ENCODE measurements around the gene CCR2. TPM values are rescaled to one million over a fixed set of nuclear protein-coding genes. Genes with fewer than 3 reads are reported as not detected.

CCR2 gene
- total RNA-seq, 1 donor from 2014 or later, result not detected

DNA sequence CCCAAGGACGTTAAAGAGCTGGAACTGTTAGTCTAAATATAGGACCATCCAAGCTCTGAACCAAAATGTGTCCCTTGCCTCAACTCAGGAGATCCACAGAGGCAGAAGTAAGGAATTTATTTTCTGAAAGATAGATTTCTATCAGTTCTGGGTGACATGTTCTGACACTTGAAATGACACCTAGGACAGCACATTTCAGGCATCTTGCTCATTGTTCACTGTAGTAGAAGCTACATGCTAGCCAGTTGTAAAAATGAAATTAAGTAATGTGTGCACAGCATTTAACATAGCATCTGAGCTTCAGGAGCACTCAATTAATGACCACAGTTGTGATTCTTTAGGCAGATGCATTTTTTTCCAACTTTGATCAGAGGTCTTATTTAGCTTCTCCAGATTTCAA, 567 bp downstream of the CCR2 start:
- no peak for DNase-seq (ENCODE audit: low read depth, low spot score)

DNA sequence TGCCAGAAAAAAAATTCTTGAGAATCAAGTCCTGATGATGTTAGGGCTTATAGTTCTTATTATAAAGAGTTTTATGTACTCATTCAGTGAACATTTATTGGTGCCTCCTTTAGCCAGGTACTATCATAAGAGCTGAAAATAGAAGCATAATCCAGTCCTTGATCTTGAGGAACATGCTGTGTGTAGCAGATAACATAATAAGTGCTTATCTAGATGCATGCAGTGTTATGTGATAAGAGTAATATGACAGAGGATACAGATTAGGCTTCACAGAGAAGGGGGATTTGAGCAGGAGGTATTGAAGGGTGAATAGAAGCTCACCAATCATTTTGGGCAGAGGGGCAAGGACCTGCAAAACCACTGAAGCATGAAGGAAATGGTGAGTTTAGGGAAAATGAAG, 1.1 kb downstream of the CCR2 start:
- no peak for DNase-seq (ENCODE audit: low read depth, low spot score)

DNA sequence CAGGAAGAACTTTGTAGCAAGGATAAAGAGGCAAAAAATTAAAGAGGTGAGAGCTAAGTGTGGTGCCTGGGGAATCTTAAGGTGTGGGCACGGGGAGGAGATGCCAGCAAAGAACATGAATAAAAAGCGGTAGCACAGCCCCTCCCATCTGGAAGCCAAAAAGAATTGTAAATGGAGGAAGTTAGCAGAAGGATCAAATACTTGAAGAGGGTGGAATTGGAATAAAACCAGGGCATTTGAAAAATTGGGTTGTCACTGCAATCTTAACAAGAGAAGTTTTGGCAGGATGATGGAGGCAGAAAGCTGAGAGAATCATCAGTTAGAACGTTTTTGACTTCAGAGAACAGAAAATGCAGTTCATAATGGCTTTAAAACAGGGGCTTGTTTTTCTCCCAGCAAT, 2.4 kb downstream of the CCR2 start:
- DNase-seq (ENCODE audit: low read depth, low spot score), result no peak

DNA sequence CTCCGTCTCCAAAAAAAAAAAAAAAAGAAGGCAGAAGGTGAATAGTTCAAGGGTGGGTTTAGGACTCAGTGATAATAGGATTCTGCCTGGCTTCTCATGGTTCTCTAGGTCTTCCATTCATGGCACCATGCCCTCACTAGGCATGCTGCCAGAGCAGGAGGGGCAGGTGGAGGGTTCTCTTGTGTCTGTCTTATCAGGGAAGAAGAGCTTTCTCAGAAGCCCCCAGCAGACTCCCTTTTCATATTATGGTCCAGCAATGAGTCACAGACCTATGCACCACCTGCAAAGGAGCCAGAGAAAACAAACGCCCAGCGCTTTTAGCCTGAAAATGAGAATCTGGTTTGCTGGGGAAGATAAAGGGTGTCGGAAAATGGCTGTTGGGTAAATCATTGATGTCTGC, 3.0 kb downstream of the CCR2 start:
- no peak for DNase-seq (ENCODE audit: low read depth, low spot score)

DNA sequence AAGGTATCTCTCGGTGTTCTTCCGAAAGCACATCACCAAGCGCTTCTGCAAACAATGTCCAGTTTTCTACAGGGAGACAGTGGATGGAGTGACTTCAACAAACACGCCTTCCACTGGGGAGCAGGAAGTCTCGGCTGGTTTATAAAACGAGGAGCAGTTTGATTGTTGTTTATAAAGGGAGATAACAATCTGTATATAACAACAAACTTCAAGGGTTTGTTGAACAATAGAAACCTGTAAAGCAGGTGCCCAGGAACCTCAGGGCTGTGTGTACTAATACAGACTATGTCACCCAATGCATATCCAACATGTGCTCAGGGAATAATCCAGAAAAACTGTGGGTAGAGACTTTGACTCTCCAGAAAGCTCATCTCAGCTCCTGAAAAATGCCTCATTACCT, 4.6 kb downstream of the CCR2 start:
- no peak for DNase-seq (ENCODE audit: low read depth, low spot score)

DNA sequence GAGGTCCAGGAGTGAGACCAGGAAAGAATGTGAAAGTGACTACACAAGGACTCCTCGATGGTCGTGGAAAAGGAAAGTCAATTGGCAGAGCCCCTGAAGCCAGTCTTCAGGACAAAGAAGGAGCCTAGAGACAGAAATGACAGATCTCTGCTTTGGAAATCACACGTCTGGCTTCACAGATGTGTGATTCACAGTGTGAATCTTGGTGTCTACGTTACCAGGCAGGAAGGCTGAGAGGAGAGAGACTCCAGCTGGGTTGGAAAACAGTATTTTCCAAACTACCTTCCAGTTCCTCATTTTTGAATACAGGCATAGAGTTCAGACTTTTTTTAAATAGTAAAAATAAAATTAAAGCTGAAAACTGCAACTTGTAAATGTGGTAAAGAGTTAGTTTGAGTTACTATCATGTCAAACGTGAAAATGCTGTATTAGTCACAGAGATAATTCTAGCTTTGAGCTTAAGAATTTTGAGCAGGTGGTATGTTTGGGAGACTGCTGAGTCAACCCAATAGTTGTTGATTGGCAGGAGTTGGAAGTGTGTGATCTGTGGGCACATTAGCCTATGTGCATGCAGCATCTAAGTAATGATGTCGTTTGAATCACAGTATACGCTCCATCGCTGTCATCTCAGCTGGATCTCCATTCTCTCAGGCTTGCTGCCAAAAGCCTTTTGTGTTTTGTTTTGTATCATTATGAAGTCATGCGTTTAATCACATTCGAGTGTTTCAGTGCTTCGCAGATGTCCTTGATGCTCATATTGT, 6.0 kb downstream of the CCR2 start:
- DNase-seq (ENCODE audit: low read depth, low spot score), result no peak

DNA sequence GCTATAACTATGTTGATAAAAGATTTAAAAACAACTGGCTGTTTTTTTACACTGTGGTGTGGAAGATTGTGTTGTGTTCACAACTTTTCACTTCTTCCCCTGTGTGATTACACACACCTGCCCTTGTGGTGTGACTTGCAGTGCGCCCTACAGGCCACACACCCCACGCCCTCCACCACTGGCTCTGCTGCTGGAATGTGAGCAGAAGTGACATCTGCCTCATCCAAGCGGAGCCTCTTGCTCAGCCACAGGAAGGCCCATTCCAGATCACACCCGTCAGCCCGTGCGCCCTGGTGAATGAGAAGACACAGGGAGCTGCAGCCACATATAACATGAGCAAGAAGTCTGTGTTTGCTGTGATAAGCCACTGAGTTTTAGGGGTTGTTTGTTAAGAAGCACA, 7.0 kb downstream of the CCR2 start:
- no peak for DNase-seq (ENCODE audit: low read depth, low spot score)

DNA sequence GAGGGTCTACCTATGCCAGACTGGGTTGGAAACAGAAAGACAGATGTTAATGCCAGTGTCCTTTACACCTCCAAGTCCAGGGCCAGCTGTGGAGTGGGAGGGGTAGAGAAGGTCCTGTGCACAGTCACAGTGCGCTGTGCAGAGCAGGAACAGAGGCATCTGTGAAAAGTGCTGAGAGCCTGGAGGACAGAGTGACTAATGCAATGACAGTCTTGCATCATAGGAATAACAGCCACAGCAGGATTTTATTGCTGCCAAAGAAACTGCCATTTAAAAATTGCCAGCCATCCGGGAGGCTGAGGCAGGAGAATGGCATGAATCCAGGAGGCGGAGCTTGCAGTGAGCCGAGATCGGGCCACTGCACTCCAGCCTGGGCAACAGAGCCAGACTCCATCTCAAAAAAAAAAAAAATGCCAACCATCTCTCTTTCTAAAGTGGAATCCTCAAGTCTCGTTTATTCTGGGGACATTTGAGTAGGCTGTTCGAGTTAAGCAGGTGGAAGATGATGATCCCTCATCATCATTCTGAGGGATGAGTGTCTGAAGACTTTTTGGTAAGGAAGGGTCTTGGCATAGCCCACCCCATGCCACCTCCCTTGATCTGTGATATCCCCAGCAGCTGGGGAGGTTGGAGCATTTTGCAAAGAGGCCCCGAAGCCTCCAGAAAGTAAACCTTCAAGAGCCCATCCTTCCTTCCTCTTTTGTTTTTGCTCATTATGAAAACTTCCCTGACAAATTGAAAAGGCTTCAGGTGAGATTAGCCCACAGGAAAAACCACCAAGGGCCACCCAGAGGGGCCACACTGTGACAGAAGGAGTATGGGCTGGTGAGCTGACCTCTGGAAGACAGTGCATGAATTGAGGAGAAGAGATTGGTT, 7.7 kb downstream of the CCR2 start:
- no peak for DNase-seq (ENCODE audit: low read depth, low spot score)

DNA sequence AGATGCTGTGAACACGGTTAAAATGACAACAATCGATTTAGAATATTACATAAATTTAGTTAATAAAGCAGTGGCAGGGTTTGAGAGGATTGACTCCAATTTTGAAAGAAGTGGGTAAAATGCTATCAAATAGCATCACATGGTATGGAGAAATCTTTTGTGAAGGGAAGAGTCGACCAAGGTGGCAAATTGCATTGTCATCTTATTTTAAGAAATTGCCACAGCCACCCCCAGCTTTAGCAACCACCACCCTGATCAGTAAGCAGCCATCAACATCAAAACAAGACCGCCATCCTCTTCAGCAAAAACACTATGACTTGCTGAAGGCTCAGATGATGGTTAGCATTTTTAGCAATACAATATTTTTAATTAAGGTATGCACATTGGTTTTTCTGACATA, 11.1 kb downstream of the CCR2 start:
- no peak for DNase-seq (ENCODE audit: low read depth, low spot score)

DNA sequence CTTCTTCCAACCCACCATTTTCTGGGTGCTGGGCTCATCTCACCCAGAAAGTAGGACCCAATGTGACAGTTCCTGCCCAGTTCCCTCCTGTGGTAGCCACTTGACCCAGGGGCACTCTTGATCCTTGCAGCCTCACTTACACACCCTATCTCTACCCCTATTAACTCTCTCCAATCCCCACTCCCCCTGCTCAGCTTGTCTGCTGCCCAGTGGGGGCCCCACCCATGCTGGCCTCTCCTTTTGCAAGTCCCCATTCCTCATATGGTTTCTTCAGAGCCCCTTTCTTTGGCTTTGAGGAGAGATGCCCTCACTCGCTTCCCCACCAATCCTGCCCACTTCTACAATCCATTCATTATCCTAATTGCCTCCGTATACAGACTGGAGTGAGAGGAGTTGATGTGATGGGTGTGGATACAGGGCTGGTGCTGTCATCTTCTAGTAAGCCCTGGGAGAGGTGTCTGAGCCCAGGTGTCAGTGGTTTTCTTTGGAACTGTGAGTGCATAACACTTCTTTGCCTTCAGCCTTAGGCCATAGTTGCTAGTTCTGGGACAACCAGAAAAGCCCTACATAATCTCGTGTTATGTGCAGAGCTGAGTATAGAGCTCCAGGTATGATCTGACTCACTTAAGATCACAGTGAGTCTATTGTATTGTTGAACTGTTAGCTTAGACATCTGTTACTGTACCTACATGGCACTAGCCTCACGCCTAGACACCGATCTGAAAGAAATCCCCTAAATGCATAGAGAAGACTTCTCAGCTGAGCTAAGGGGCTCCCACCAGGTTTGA, 12.0 kb downstream of the CCR2 start:
- DNase-seq (ENCODE audit: low read depth, low spot score), result no peak

DNA sequence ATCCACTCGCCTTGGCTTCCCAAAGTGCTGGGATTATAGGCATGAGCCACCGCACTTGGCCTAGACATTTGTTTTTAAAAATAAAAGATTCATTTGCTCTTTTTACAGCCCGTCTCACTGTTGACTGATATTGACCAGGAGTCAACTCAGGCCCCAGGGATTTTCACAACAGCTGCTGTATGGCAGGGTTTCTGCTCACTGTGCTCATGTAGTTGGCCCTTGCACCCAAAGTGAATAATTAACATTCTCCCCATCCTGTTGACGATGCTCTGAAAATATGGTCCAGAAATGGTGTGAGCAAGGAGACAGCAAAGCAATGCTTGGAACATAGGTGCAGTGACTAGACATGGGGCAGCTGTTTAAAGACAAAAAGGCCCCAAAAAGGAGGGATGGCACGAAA, 13.9 kb downstream of the CCR2 start:
- no peak for DNase-seq (ENCODE audit: low read depth, low spot score)

DNA sequence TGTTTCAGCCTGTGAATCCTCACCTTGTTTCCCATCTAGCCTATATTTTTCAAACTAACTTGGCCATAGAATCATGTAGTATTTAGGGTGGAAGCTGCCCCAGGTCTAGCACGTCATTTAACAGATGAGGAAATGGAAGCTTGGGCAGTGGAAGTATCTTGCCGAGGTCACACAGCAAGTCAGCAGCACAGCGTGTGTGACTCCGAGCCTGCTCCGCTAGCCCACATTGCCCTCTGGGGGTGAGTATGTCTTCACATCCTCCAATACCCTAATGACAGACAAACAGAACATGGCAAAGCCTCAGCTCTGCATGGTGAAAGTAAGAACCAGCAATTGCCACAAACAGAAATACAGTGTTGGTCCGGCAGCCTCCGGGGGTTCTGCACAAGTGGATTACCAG, 14.7 kb downstream of the CCR2 start:
- no peak for DNase-seq (ENCODE audit: low read depth, low spot score)

DNA sequence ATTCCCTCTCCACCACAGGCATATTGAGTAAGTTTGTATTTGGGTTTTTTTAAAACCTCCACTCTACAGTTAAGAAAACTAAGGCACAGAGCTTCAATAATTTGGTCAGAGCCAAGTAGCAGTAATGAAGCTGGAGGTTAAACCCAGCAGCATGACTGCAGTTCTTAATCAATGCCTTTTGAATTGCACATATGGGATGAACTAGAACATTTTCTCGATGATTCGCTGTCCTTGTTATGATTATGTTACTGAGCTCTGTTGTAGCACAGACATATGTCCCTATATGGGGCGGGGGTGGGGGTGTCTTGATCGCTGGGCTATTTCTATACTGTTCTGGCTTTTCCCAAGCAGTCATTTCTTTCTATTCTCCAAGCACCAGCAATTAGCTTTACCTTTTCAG, 15.2 kb downstream of the CCR2 start:
- DNase-seq (ENCODE audit: low read depth, low spot score), result no peak

DNA sequence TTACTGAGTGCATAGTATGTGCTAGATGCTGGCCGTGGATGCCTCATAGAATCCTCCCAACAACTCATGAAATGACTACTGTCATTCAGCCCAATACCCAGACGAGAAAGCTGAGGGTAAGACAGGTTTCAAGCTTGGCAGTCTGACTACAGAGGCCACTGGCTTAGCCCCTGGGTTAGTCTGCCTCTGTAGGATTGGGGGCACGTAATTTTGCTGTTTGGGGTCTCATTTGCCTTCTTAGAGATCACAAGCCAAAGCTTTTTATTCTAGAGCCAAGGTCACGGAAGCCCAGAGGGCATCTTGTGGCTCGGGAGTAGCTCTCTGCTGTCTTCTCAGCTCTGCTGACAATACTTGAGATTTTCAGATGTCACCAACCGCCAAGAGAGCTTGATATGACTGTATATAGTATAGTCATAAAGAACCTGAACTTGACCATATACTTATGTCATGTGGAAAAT, 15.8 kb downstream of the CCR2 start:
- no peak for DNase-seq (ENCODE audit: low read depth, low spot score)

DNA sequence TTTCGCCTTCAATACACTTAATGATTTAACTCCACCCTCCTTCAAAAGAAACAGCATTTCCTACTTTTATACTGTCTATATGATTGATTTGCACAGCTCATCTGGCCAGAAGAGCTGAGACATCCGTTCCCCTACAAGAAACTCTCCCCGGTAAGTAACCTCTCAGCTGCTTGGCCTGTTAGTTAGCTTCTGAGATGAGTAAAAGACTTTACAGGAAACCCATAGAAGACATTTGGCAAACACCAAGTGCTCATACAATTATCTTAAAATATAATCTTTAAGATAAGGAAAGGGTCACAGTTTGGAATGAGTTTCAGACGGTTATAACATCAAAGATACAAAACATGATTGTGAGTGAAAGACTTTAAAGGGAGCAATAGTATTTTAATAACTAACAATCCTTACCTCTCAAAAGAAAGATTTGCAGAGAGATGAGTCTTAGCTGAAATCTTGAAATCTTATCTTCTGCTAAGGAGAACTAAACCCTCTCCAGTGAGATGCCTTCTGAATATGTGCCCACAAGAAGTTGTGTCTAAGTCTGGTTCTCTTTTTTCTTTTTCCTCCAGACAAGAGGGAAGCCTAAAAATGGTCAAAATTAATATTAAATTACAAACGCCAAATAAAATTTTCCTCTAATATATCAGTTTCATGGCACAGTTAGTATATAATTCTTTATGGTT, 17.1 kb downstream of the CCR2 start, which contains the start of gene CCR5:
Gene CCR5 (plus strand): TSS at position 108 of the 680 bp plus-strand sequence. CDS start 1,957 bp downstream, outside the sequence.
- DNase-seq (ENCODE audit: low read depth, low spot score), result no peak

DNA sequence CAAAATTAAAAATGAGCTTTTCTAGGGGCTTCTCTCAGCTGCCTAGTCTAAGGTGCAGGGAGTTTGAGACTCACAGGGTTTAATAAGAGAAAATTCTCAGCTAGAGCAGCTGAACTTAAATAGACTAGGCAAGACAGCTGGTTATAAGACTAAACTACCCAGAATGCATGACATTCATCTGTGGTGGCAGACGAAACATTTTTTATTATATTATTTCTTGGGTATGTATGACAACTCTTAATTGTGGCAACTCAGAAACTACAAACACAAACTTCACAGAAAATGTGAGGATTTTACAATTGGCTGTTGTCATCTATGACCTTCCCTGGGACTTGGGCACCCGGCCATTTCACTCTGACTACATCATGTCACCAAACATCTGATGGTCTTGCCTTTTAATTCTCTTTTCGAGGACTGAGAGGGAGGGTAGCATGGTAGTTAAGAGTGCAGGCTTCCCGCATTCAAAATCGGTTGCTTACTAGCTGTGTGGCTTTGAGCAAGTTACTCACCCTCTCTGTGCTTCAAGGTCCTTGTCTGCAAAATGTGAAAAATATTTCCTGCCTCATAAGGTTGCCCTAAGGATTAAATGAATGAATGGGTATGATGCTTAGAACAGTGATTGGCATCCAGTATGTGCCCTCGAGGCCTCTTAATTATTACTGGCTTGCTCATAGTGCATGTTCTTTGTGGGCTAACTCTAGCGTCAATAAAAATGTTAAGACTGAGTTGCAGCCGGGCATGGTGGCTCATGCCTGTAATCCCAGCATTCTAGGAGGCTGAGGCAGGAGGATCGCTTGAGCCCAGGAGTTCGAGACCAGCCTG, 17.8 kb downstream of the CCR2 start:
- DNase-seq (ENCODE audit: low read depth, low spot score), result no peak

DNA sequence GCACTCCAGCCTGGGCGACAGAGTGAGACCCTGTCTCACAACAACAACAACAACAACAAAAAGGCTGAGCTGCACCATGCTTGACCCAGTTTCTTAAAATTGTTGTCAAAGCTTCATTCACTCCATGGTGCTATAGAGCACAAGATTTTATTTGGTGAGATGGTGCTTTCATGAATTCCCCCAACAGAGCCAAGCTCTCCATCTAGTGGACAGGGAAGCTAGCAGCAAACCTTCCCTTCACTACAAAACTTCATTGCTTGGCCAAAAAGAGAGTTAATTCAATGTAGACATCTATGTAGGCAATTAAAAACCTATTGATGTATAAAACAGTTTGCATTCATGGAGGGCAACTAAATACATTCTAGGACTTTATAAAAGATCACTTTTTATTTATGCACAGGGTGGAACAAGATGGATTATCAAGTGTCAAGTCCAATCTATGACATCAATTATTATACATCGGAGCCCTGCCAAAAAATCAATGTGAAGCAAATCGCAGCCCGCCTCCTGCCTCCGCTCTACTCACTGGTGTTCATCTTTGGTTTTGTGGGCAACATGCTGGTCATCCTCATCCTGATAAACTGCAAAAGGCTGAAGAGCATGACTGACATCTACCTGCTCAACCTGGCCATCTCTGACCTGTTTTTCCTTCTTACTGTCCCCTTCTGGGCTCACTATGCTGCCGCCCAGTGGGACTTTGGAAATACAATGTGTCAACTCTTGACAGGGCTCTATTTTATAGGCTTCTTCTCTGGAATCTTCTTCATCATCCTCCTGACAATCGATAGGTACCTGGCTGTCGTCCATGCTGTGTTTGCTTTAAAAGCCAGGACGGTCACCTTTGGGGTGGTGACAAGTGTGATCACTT, 18.8 kb downstream of the CCR2 start:
- DNase-seq (ENCODE audit: low read depth, low spot score), result no peak

DNA sequence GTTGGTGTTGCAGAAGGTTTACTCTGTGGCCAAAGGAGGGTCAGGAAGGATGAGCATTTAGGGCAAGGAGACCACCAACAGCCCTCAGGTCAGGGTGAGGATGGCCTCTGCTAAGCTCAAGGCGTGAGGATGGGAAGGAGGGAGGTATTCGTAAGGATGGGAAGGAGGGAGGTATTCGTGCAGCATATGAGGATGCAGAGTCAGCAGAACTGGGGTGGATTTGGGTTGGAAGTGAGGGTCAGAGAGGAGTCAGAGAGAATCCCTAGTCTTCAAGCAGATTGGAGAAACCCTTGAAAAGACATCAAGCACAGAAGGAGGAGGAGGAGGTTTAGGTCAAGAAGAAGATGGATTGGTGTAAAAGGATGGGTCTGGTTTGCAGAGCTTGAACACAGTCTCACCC, 20.8 kb downstream of the CCR2 start:
- no peak for DNase-seq (ENCODE audit: low read depth, low spot score)

DNA sequence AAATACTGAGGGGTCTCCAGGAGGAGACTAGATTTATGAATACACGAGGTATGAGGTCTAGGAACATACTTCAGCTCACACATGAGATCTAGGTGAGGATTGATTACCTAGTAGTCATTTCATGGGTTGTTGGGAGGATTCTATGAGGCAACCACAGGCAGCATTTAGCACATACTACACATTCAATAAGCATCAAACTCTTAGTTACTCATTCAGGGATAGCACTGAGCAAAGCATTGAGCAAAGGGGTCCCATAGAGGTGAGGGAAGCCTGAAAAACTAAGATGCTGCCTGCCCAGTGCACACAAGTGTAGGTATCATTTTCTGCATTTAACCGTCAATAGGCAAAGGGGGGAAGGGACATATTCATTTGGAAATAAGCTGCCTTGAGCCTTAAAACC, 21.3 kb downstream of the CCR2 start:
- DNase-seq (ENCODE audit: low read depth, low spot score), result no peak

Data from pulmonary artery endothelial cell (primary cell).